Ovary (tissue), 3 donors: Measurements from ENCODE around the gene LIN52.

ENCODE experiments used
- CTCF ChIP-seq, 3 donors: fragments of 450-650 bp in 2 of 3; fragments of 200-600 bp in 1 of 3; IDR thresholded peaks; one replicate each; pipeline versions ENCODE4 v1.5.1 to v1.8.0; 2016 to 2022; ENCODE audit warnings: antibody characterized with exemption in 3 of 3, mild to moderate bottlenecking in 1 of 3
- EP300 ChIP-seq: sonication (generic); formaldehyde crosslinking; IDR thresholded peaks from one replicate; pipeline ENCODE4 v1.6.1; 2017; ENCODE audit warnings: antibody characterized with exemption
- POLR2A ChIP-seq: fragments of 450-650 bp; IDR thresholded peaks from one replicate; pipeline ENCODE4 v1.6.1; 2017; ENCODE audit warnings: antibody characterized with exemption, mild to moderate bottlenecking, moderate library complexity
- donor health status: DM: no; HTN: no; CAD: no.

- TF ChIP-seq CTCF (IDR thresholded peaks at IDR 0.05): no peak
- no peak for TF ChIP-seq POLR2A
- no peak for TF ChIP-seq EP300
Measured at GRCh38 chr14:74045522-74045921, 39.2 kb upstream of the LIN52 start.
